H1 (cell line): ENCODE measurements around the gene IMPDH1. TPM values are rescaled to one million over a fixed set of nuclear protein-coding genes. Genes with fewer than 3 reads are reported as not detected.

Source experiments
- CTBP2 ChIP-seq: IDR thresholded peaks from 2 replicates; pipeline ENCODE4 v1.7.0; 2011; ENCODE audit warnings: borderline replicate concordance, mild to moderate bottlenecking, moderate library complexity, mixed read lengths, low read length; ENCODE audit not compliant: insufficient read depth, insufficient read length
- polyA plus RNA-seq, 7 experiments: library from polyadenylated mRNA; depleted of rRNA in 3 of 7; stranded (reverse) in 5 of 7; unstranded in 2 of 7; fragments of >200 nt in 5 of 7; fragments of 200-250 nt in 2 of 7; gene quantifications; 1 replicate in 5 of 7; 2 replicates in 1 of 7; 4 replicates in 1 of 7; pipeline versions ENCODE4 v1.2.1 to v1.2.3, GENCODE V29; 2011 to 2013; ENCODE audit warnings: missing spikeins in 2 of 7, mixed read lengths in 2 of 7
- total RNA-seq: library from RNA; stranded (reverse); fragmentation: NEBNext Ultra II Directional; extraction: Animal tissue kit (Norgen Biotek cat#: 25700); gene quantifications from 2 replicates; pipeline ENCODE4 v1.2.1, GENCODE V29; 2021

IMPDH1 gene
- total and polyA plus RNA-seq, 2 of the 8 experiments (the other 6 are each of a cell fraction or from before 2014, with no cell fraction given) = 45.8 TPM

GRCh38 chr7:128361411-128362379, 48.1 kb downstream of the IMPDH1 start, which contains the start of gene PRRT4 (continued):
- TF ChIP-seq CTBP2 = no peak
